GM18499 (cell line): Measurements from ENCODE around the gene SLC7A6.

Source experiments
- ATAC-seq: cut with Tn5 transposase; IDR thresholded peaks from one replicate; pipeline ENCODE4 v1.9.1; 2021; ENCODE audit warnings: moderate number of reproducible peaks; ENCODE audit not compliant: insufficient read depth, unreplicated experiment

The SLC7A6 gene

DNA sequence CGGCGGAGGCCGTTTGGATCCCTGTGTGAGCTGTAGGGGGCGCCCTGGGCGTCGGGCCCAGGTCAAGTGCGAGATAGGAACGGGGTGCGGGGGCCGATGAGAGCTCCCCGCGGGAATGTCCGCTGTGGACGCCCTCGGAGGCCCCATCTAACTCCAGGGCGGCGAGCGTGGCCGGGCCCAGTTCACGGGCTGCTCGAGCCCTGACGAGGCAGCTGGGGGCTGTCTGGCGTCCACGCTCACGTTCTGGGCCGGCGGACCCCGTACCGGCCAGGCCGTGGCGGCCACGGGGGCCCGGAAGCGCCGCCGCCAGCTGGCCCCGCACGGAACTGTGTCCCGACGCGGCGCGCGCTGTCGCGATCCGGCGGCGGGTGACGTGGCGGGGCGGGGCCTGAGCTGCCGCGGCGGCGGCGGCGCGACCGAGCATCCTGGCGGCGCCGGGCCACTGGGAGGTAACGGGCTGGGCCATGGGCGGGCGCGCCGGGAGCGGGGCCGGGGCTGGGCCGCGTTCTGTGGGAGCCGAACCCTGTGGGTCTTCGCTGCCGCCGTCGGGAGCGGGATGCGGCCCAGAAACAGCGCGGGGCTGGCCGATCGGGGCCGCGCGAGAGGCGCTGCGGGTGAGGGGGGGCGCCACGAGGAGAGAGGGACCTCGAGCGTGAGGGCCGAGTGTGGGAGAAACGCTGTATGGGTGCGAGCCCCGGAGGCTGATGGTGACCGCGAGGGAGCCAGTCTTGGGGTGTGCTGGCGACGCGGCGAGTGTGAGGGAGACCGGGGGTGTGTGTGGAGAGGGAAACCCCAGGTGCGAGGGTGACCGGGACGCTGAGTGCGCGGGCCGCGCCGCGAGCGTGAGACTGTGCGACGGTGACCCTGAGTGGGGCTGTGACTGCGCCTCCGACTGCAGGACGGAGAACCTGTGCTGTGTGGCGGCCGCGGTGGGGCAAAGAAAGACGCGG is at the start of gene SLC7A6:
TSS of gene SLC7A6 (plus strand) at position 399 of the 950 bp plus-strand sequence. CDS start 10,201 bp downstream, outside the sequence.
- ATAC-seq = no peak

DNA sequence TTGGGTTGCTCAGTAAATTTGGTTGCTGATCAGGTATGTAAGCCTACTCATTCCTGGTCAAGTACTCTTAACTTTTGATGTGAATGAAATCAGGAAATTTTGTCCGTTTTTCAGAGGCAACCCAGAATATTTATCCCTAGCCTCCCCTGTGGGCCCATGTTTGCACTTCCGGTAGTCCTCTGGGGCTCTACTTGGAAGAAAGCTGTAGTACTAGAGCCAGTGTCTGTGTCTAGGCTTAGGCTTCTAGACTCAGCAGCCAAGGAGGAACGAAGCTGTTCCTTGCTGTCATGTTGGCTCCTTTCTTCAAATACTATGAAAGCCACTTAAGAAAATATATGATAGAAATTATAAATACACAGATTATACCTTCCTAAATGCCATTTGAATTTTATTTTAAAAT is 49.6 kb upstream of the SLC7A6 start:
- no peak for ATAC-seq

DNA sequence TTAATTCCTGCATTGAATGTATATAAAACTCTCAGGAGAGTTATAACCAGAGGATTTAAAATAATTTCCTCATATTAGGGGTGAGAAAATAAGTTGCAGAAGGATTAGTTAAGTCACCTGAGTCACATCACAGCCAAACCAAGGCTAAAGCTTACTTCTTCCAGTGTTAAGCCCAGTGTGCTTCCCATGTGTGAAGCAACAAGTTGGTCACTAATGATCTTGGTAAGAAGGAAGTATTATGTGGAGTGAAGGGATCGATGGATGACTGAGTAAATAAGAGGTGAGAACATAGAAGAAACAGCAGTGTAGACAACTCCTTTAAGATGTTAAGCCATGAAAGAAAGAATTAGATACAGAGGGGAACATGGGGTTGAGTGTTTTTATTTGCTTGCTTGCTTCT is 49.0 kb upstream of the SLC7A6 start:
- no peak for ATAC-seq

DNA sequence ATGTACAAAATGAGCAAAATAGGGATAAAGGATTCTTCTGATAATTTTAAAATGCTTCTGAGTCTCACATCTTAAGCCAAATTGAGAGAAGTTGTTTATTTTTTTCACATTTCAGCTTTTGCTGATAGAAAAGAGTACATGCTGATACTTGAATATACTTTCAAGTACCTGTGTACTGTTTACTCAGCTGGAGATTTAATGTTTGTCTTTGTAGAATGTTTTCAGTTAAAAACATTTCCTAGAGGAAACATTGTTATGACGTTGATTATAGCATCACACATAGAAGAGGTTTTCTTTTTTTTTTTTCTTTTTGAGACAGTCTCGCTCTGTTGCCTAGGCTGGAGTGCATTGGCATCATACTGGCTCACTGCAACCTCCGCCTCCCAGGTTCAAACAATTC is 48.1 kb upstream of the SLC7A6 start:
- ATAC-seq = no peak

DNA sequence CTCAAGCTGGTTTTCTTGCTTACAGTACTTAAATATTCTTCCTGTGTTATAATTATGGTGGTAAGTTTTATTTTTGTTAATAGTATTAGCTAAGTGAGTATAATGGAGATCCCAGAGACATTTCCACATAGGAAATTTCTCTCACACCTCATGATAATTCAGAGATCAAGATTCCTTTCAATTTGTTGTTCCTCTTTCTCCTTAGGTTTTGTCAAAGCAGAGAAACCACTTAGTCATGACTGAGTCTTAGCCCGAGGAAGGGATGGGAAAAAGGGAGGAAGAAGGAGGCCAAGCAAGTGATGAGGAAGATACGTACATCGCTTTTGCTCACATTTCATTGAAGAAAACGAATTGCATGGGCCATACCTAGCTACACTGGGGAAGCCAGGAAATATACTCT is 46.8 kb upstream of the SLC7A6 start:
- ATAC-seq = no peak

DNA sequence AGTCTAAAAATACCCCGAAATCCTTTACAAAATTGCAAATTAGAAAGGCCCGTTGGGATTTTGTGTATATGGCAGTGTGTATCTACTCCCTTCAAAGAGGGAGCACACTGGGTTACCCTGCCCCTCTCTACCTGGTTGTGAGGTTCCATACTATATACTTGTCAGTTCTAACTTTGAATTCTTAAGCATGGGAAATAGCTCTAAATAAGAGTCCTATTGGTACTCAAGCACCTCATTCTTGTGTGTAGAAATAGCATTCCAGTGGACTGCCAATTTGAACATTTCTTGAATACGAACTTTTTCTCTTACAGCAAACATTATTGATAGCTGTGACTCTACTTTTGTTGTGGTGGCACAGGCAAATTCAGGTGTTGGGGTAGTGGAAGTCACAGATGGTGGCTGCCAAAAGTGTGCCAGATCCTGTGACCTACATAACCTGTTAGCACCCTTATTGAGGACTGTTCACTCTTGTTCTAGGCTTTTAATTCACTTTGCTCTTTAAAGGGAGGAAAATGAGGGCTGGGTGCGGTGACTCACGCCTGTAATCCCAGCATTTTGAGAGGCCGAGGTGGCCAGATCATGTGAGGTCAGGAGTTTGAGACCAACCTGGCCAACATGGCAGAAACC is 44.5 kb upstream of the SLC7A6 start:
- no peak for ATAC-seq

DNA sequence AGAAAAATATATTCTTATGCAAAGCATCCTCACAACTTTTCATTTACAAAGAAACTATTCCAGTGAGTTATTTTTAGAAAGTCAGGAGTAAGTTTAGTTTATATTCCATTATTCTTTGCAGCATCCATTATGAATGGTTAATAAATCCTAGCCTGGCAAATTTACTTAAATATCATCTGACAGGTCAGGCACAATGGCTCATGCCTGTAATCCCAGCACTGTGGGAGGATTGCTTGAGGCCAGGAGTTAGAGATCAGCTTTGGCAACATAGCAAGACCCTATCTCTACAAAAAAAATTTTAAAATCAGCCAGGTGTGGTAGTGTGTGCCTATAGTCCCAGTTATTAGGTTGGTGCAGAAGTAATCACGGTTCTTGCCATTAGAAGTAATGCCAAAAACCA is 41.3 kb upstream of the SLC7A6 start:
- ATAC-seq = no peak

DNA sequence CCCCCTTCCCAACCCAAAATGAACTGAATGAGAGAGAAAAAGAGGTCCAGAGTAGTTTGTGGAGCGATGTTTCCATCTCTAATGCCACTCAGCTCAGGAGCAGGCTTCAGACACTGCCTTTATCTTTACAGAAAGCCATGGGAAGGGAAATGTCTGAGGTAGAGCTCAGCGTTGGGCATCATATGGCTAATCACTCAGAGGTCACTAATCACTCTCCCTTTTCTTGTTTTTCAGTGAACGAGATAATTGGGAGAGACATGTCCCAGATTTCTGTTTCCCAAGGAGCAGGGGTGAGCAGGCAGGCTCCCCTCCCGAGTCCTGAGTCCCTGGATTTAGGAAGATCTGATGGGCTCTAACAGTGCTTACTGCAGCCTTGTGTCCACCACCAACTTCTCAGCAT is 38.2 kb upstream of the SLC7A6 start:
- ATAC-seq = no peak

DNA sequence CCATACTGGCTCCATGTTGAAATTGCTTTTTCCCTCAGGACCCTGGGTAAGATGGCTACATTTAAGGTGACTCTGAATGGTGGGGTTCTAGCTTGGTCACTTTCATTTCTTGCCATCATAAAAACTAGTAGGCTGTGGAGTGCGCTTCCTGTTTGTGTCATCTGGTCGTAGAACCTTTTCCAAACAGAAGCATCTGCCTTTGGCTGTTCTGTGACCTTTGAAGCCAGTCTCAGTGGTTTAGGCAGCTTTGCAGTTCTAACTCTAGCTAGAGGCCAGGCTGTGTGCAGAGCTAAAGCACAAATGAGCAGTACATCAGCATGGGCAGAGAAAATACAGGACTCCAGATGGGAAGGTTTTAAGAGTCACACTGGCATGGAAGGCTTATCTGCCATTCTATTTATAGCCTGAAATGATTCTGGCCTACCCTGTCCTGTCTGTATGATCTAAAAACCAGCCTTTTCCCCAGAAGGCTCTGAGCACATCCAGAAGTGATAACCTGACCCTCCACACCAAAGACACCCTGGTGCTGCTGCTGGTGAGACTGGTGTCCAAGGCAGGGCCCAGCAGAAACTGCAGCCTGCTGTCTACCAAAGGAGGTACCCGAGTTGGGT is 37.0 kb upstream of the SLC7A6 start:
- no peak for ATAC-seq

DNA sequence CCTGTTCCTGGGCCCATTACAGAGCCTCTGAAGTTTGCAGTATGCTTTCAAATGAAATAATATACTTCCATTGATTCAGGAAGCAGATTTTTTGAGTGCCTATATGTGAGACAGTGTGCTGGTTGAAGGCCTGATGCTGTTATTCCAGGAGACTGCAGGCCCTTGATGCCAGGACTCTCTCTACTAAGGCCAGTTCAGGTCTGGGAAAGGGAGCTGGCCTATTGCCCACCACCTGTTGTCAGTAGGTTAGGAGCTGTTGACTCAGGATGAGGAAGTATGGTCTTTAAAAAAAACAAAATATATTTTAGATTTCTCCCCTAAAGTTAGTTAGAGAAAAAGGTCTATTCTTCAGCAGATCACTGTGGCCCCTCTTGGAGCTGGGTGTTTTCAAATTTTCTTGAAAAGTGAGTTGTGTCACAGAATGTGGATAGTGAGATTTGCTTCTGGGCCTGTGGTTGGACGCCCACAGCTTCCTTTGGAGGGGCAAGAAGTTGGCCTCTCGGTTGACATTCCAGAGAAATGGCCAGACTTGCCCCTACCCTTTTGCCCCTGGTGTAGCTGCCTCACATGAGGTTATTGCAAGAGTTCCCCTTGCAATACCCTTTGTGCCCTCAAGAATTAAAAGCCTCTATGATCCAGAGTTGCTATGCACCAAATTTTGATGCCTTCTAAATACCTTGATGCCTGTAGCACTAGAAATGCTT is 36.3 kb upstream of the SLC7A6 start:
- ATAC-seq = no peak

DNA sequence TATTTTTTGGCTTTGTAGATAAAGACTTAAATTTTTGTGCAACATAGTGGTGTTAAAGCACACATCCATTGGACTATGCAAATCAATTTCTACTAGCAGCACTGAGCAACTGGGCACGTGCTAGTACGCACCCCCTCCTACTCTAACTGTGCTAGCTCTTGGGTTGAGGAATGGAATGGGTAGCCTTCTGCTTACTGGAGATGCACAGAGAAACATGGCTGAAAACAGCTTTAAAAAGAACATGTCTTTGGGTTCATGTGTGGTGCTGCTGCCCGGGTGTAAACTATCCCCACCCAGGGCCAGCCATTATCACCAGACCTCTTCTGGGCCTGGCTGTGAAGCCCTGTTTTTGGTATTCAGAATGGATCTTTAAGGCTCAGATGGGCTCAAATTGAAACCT is 35.7 kb upstream of the SLC7A6 start:
- no peak for ATAC-seq

DNA sequence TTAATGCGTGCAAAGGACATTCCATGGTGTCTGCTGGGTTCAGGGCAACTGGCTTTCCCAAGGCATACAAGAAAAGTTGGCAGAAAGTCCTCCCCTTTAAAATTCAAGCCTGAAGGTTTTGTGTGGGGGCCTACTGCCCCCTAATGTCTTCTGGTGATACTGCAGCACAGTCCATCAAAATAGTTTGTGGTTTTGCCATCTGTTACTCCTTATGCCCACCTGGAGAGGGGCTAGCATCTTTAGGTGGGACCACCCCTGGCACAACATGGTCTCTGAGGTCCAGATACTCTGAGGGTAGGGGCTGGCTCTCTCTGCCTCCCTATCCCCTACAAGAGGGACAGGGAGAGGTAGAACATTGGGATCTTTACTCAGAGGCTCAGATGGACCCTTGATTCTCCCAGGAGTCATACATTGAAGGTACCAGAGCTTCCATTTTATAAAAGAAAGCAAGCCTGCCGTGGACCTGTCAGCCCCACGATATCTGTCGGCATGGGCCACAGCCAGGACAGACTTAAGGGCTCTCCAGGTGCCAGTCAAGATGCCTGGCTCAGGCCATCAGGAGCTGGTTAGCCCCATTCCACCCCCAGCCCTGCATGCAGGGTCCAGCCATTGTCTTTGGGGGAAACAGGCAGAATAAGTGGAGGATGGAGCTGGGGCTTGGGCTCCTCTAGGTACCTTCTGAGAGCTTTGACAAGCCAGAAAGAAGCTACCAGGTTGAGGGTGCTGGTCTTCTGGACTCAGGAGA is 34.7 kb upstream of the SLC7A6 start:
- ATAC-seq = no peak

DNA sequence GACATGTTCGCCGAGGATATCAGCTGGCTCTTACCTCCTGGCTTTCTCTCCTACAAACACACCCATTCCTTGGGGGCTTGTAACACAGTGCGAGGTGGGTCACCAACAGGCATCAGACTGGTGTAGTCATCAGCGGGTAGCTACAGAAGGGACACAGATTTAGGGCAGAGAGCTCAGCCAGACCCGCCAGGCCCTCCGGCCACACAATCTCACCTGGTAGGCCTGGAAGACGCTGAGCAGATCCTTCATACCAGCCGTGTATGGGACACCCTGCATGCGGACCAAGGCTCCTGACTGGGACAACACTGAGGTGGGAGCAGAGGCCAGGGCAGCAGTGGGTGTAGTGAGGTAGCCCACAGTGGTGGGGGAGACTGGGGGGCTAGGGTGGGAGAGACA is 34.2 kb upstream of the SLC7A6 start:
- ATAC-seq = no peak

DNA sequence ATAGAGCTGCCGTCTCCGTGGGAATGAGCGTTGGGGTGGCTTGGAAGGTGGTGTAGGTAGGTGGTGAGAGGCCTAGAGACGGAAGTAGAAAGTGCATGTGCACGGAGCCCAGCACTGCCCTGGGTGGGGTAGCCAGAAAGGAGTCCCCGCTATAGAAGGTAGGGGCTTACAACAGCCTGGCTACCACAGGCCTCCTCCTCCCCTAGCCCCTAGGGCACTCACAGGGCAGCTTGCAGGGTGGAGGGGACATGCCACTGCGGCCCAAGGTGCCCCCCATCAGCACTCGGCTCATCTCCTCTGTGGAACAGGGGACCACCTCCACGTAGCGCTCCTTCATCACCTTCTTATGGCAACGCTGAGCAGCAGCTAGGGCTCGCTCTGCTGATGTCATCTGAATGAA is 33.4 kb upstream of the SLC7A6 start:
- ATAC-seq = no peak

DNA sequence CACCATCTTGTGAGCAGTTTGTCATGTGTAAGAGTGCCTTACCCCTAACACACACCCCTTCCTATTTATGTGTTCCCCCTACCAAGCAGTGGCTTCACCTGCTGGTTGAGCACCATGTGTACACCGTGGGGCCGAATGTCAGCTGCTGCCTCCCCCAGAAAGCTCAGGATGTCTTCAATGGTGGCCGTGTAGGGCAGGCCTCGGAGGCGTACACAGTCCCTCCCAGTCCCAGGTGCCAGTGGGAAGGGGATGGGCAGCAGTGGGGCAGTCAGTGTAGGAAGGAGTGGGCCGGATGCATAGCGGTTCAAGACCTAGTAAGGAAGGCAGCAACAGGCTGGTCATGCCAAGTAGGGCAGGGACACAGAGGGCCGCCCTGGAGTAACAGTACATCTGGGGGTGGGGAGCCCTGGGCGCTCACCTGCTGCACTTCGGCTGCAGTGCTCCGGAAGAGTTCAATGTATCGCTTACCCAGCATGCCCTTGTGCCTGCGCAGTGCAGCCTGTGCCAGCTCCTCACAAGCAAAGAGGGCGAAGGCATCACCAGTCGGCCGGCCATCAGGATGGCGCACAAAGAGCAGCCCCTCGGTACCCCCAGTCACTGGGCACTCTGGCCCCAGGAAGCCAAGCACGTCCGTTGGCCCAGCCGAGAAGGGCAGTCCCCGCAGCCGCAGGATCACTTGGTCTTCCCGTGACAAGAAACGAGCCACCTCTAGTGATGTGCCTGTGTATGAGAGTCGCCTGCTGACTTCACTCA is 32.8 kb upstream of the SLC7A6 start:
- no peak for ATAC-seq

DNA sequence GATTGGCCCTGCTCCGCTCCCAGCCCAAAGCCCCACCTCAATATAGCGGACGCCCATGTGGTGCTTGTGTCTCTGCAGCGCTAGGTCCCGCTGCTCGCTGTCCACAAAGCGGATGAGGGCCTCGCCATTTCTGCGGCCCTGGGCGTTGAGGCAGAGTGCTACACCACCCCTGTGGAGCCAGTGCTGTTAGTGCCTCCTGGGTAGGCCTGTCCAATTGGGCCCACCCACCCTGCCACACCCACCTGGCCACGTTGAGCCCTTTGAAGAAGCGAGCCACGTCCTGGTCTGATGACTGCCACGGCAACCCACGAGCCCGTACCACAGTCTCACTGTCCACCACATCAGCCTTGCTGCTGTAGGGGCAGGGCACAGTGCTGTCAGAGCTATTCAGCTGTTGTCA is 32.0 kb upstream of the SLC7A6 start:
- ATAC-seq = no peak

DNA sequence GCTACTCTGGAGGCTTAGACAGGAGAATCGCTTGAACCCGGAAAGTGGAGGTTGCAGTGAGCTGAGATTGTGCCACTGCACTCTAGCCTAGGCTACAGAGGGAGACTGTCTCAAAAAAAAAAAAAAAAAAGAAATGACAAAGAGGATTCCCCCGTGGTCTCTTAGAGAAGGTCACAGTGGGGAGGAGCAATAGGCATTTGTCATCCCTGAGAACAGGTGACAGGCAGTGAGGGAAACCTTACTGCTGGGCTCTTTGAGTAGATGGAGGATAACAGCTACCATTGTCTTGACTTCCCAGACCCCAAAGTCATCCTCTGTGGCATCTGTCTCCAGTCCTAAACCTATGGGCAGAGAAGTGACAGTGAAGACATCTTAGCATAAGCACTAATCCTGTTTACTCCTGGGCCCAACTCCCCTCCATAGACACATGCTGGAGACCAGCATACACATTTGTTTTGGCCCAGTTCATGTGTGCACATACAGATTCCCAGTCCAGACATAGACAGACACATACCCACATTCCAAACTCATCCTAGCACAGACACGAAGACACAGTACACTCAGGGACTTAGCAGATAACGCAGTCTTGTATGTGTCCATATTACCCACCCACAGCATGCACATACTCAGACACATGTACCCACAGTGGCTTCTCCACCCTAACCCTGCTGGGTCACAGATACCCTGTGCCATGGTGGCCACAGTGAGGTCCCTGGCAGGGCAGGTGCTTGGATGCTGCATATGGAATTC is 31.1 kb upstream of the SLC7A6 start:
- ATAC-seq = no peak

DNA sequence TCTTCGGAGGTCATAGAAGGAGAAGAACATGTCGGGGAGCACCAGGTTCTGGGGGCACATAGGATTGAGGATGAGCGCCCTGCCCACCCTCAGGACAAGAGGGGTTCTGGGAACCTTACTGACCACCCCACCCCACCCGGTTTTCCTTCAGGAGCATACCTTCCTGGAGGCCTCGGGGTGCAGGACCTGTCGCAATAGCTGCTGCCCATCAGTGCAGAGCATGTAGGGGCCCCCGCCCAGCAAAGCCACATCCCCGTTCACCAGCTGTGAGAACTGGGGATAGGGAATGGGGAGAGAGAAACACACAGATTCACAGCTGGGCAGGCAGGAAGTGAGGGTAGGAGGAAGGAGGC is 30.5 kb upstream of the SLC7A6 start:
- ATAC-seq = no peak
